Caco-2 (cell line): ENCODE data around the gene DPF1. TPM values are rescaled to one million over a fixed set of nuclear protein-coding genes. Genes with fewer than 3 reads are reported as not detected.
A peak's percentile ranks its signal among the peaks of the same experiment; 100 is the strongest.

Experiments
- BruUV-seq: library from RNA; stranded (reverse); fragments of 400-500 nt; replicated peaks from 2 replicates; lab custom pipeline; 2021; lab: Mats Ljungman, UMichigan
- CTCF ChIA-PET: fragments of 300-600 bp; sonication (Branson Sonifier 250); formaldehyde crosslinking; loops from one replicate; lab custom pipeline; 2022; ENCODE audit warnings: antibody characterized with exemption; lab: Charles Lee
- POLR2A ChIA-PET: fragments of 300-600 bp; sonication (Branson Sonifier 250); formaldehyde crosslinking; loops from one replicate; lab custom pipeline; 2022; ENCODE audit warnings: antibody characterized with exemption; lab: Charles Lee
- DNase-seq, 2 experiments: peaks; one replicate each; pipeline versions ENCODE4 v3.0.0 to v3.0.0-alpha.2; 2020 to 2022
- H3K27me3 ChIP-seq: replicated peaks from 2 replicates; pipeline ENCODE4 v1.6.0; 2011; ENCODE audit warnings: low read length; ENCODE audit not compliant: control insufficient read depth, insufficient read depth
- H3K36me3 ChIP-seq: 2 replicates; pipeline ENCODE4 v1.5.1; 2011; ENCODE audit warnings: low read length; ENCODE audit not compliant: control insufficient read depth, insufficient read depth
- H3K4me1 ChIP-seq: fragments of 250-450 bp; sonication (Bioruptor Pico); 2 replicates; pipeline ENCODE4 v1.5.1; 2020; ENCODE audit warnings: mild to moderate bottlenecking
- H3K4me3 ChIP-seq: 2 replicates; pipeline ENCODE4 v1.5.1; 2011; ENCODE audit warnings: low read depth, mild to moderate bottlenecking, control low read depth, low read length
- H3K9me3 ChIP-seq: fragments of 250-450 bp; sonication (Bioruptor Pico); 2 replicates; pipeline ENCODE4 v1.5.1; 2020; ENCODE audit warnings: mild to moderate bottlenecking, moderate library complexity
- H3K27ac Mint-ChIP-seq: one replicate; pipeline ENCODE4 v1.8.0; 2022; ENCODE audit warnings: mixed read lengths; ENCODE audit not compliant: unreplicated experiment
- H3K27me3 Mint-ChIP-seq: one replicate; pipeline ENCODE4 v1.8.0; 2022; ENCODE audit warnings: mixed read lengths; ENCODE audit not compliant: insufficient read depth, unreplicated experiment
- H3K36me3 Mint-ChIP-seq: one replicate; pipeline ENCODE4 v1.8.0; 2022; ENCODE audit warnings: mild to moderate bottlenecking, mixed read lengths; ENCODE audit not compliant: insufficient read depth, unreplicated experiment
- H3K4me1 Mint-ChIP-seq: one replicate; pipeline ENCODE4 v1.8.0; 2022; ENCODE audit warnings: low read depth, mixed read lengths; ENCODE audit not compliant: unreplicated experiment
- H3K4me3 Mint-ChIP-seq: one replicate; pipeline ENCODE4 v1.8.0; 2022; ENCODE audit warnings: mild to moderate bottlenecking, moderate library complexity, mixed read lengths; ENCODE audit not compliant: unreplicated experiment
- H3K9me3 Mint-ChIP-seq: one replicate; pipeline ENCODE4 v1.8.0; 2022; ENCODE audit warnings: mixed read lengths; ENCODE audit not compliant: unreplicated experiment
- intact Hi-C: fragments of 100-400 bp; cut with micrococcal nuclease; formaldehyde crosslinking; loops from one replicate; pipeline ENCODE4 v1.10.0; 2022; ENCODE audit not compliant: unreplicated experiment
- total RNA-seq: library from RNA; stranded (reverse); gene quantifications from 2 replicates; pipeline ENCODE4 v1.2.3, GENCODE V29; 2022
- TF ChIP-seq, protein P1 (sequence below), 2 experiments: fragments of 200-600 bp in 1 of 2; IDR thresholded peaks; 1 replicate in 1 of 2; 2 replicates in 1 of 2; pipeline versions ENCODE4 v1.5.1 to v1.8.0; 2011 to 2022; ENCODE audit warnings: antibody characterized with exemption in 1 of 2, control low read depth in 1 of 2, inconsistent platforms in 1 of 2, low read depth in 1 of 2, low read length in 1 of 2, mild to moderate bottlenecking in 1 of 2, moderate library complexity in 1 of 2; ENCODE audit not compliant: insufficient read depth in 1 of 2, severe bottlenecking in 1 of 2, unreplicated experiment in 1 of 2

DPF1 gene
- total RNA-seq, 1 experiment from 2014 or later: 5.0 TPM

DNA sequence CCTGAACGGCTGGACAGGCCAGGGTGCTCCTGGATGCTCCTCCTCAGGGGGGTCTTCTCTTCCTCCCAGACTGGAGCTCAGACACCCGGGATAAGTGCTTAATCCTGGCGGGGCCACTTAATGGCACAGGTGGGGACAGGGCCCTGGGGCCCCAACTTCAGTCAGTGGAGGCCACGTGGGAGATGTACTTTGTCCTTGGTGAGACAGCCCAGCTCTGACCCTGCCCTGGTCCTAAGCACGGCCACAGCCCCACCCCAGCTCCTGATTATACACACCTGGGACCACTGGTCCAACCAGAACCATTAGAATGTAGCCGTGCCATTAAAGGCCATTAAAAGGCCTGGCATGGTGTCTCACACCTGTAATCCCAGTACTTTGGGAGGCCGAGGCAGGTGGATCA, 24.4 kb upstream of the DPF1 start:
- Histone ChIP-seq H3K4me1 (peaks cover 42% of the 10 kb centered on the region), H3K9me3 (no peaks in the 10 kb centered on the region), H3K36me3 (no peaks in the 10 kb centered on the region), H3K27me3 (no peaks in the 10 kb centered on the region), H3K4me3 (no peak overlapping the region)
- no peaks in the 10 kb centered on the region for H3K9me3 Mint-ChIP-seq
- BruUV-seq: no TSS peak
- POLR2A ChIA-PET: no interaction called here
- H3K27me3 Mint-ChIP-seq: no peaks in the 10 kb centered on the region
- intact Hi-C loops: no loop called here
- DNase-seq: peak in 1 of 2 experiments; percentile 63
- no peak overlapping the region for H3K27ac Mint-ChIP-seq
- no peak overlapping the region for H3K4me3 Mint-ChIP-seq
- TF ChIP-seq, protein P1, sequence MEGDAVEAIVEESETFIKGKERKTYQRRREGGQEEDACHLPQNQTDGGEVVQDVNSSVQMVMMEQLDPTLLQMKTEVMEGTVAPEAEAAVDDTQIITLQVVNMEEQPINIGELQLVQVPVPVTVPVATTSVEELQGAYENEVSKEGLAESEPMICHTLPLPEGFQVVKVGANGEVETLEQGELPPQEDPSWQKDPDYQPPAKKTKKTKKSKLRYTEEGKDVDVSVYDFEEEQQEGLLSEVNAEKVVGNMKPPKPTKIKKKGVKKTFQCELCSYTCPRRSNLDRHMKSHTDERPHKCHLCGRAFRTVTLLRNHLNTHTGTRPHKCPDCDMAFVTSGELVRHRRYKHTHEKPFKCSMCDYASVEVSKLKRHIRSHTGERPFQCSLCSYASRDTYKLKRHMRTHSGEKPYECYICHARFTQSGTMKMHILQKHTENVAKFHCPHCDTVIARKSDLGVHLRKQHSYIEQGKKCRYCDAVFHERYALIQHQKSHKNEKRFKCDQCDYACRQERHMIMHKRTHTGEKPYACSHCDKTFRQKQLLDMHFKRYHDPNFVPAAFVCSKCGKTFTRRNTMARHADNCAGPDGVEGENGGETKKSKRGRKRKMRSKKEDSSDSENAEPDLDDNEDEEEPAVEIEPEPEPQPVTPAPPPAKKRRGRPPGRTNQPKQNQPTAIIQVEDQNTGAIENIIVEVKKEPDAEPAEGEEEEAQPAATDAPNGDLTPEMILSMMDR (IDR thresholded peaks at IDR 0.05; ENCODE audit: insufficient read depth in 1 of 2, low read depth in 1 of 2, low read length in 1 of 2, severe bottlenecking in 1 of 2, unreplicated experiment in 1 of 2): no peak
- CTCF ChIA-PET: interaction anchor here (1.0 kb wide), 1 partner anchor 16 kb away, joined by 6 read pairs; the partner anchor contains the start of gene SPINT2
- peaks cover 40% of the 10 kb centered on the region for H3K4me1 Mint-ChIP-seq
- H3K36me3 Mint-ChIP-seq: peaks cover 6% of the 10 kb centered on the region

DNA sequence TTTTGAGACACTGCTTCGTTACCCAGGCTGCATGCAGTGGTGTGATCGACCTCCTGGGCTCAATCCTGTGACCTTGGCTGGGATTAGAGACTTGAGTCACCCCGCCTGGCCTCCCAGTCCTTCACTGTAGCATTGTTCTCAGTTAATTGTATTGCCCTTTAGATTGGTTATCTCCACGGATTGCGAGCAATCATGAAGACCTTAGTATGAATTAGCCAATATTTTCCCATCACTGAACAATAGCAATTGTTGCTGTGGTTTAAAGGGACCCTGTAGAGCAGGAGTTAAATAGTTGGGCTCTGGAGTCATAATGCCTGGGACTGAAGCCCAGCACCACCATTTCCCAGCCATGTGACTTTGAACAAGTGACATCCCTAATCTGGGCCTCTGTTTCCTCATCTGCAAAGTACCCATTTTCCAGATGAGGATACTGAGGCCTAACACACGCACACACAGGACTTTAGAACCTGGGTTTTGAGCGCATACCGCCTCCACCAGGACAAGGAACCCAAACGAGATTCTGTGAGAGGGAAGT, 23.8 kb upstream of the DPF1 start:
- Histone ChIP-seq H3K4me3 (no peak overlapping the region), H3K27me3 (no peaks in the 10 kb centered on the region), H3K36me3 (no peaks in the 10 kb centered on the region), H3K9me3 (no peaks in the 10 kb centered on the region), H3K4me1 (peaks cover 35% of the 10 kb centered on the region)
- intact Hi-C loops: no loop called here
- H3K27me3 Mint-ChIP-seq: no peaks in the 10 kb centered on the region
- no peak overlapping the region for H3K4me3 Mint-ChIP-seq
- BruUV-seq: no TSS peak
- POLR2A ChIA-PET: no interaction called here
- DNase-seq: no peak
- H3K36me3 Mint-ChIP-seq: peaks cover 6% of the 10 kb centered on the region
- CTCF ChIA-PET: interaction anchor here (0.6 to 1.0 kb wide), 2 partner anchors 16 to 252 kb away, joined by 3 to 6 read pairs; partner anchors contain the start of gene SPINT2
- TF ChIP-seq, protein P1 (IDR thresholded peaks at IDR 0.05; ENCODE audit: insufficient read depth in 1 of 2, low read depth in 1 of 2, low read length in 1 of 2, severe bottlenecking in 1 of 2, unreplicated experiment in 1 of 2): no peak
- H3K27ac Mint-ChIP-seq: no peak overlapping the region
- peaks cover 40% of the 10 kb centered on the region for H3K4me1 Mint-ChIP-seq
- no peaks in the 10 kb centered on the region for H3K9me3 Mint-ChIP-seq

DNA sequence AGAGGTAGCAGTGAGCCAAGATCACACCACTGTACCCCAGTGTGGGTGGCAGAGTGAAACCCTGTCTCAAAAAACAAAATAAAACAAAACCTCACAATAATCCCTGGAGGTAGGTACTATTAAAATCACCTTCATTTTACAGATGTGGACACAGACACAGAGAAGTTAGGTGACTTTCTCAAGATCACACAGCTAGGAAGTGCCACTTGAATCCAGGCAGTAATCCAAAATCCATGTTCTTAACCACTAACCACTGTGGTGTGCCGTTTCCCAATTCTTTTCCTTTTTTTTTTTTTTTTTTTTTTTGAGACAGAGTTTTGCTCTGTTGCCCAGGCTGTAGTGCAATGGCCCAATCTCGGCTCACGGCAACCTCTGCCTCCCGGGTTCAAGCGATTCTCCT, 23.1 kb upstream of the DPF1 start:
- POLR2A ChIA-PET: no interaction called here
- Histone ChIP-seq H3K4me3 (no peak overlapping the region), H3K9me3 (no peaks in the 10 kb centered on the region), H3K4me1 (peaks cover 29% of the 10 kb centered on the region), H3K36me3 (no peaks in the 10 kb centered on the region), H3K27me3 (no peaks in the 10 kb centered on the region)
- no peak for DNase-seq
- H3K27ac Mint-ChIP-seq: no peak overlapping the region
- H3K4me1 Mint-ChIP-seq: peaks cover 39% of the 10 kb centered on the region
- CTCF ChIA-PET: interaction anchor here (0.6 to 2.0 kb wide), 4 partner anchors 8 to 251 kb away, joined by 3 to 6 read pairs (median 4); partner anchors contain the start of genes CATSPERG and SPINT2
- H3K4me3 Mint-ChIP-seq: no peak overlapping the region
- TF ChIP-seq, protein P1 (IDR thresholded peaks at IDR 0.05; ENCODE audit: insufficient read depth in 1 of 2, low read depth in 1 of 2, low read length in 1 of 2, severe bottlenecking in 1 of 2, unreplicated experiment in 1 of 2): no peak
- H3K27me3 Mint-ChIP-seq: no peaks in the 10 kb centered on the region
- no peaks in the 10 kb centered on the region for H3K9me3 Mint-ChIP-seq
- no TSS peak for BruUV-seq
- peaks cover 6% of the 10 kb centered on the region for H3K36me3 Mint-ChIP-seq
- intact Hi-C loops: no loop called here
